Progenitor cell of endocrine pancreas (in vitro differentiated cells): ENCODE data around the gene ANKRD61. TPM values are rescaled to one million over a fixed set of nuclear protein-coding genes. Genes with fewer than 3 reads are reported as not detected.

Experiments
- DNase-seq: peaks from one replicate; pipeline ENCODE4 v3.0.0; 2021; ENCODE audit warnings: low spot score; ENCODE audit not compliant: unreplicated experiment
- H3K27ac Mint-ChIP-seq: 2 replicates; pipeline ENCODE4 v1.8.0; 2021; ENCODE audit warnings: mild to moderate bottlenecking, moderate library complexity, mixed read lengths
- H3K27me3 Mint-ChIP-seq: 2 replicates; pipeline ENCODE4 v1.8.0; 2021; ENCODE audit warnings: mixed read lengths
- H3K36me3 Mint-ChIP-seq: 2 replicates; pipeline ENCODE4 v1.8.0; 2022; ENCODE audit warnings: mixed read lengths; ENCODE audit not compliant: insufficient read depth
- H3K4me1 Mint-ChIP-seq: 2 replicates; pipeline ENCODE4 v1.8.0; 2021; ENCODE audit warnings: low read depth, mixed read lengths
- H3K4me3 Mint-ChIP-seq: 2 replicates; pipeline ENCODE4 v1.8.0; 2021; ENCODE audit warnings: low read depth, mild to moderate bottlenecking, moderate library complexity, mixed read lengths
- H3K9me3 Mint-ChIP-seq: 2 replicates; pipeline ENCODE4 v1.8.0; 2021; ENCODE audit warnings: low read depth, mixed read lengths
- total RNA-seq: library from RNA; stranded (reverse); gene quantifications from 2 replicates; pipeline ENCODE4 v1.2.1, GENCODE V29; 2021
- TF ChIP-seq, protein P1 (sequence below): fragments of 200-600 bp; sonication (generic); IDR thresholded peaks from one replicate; pipeline ENCODE4 v1.5.0; 2021; ENCODE audit warnings: antibody characterized with exemption, mild to moderate bottlenecking; ENCODE audit not compliant: unreplicated experiment

Gene ANKRD61
- total RNA-seq, 1 donor from 2014 or later, result 0.22 TPM

- DNase-seq, result no peak
- Mint-ChIP-seq H3K27ac (peak overlapping the region; percentile 45), H3K27me3 (no peaks in the 10 kb centered on the region), H3K4me3 (no peak overlapping the region), H3K4me1 (peaks cover 15% of the 10 kb centered on the region), H3K36me3 (peaks cover 9% of the 10 kb centered on the region), H3K9me3 (no peaks in the 10 kb centered on the region)
- TF ChIP-seq, protein P1, sequence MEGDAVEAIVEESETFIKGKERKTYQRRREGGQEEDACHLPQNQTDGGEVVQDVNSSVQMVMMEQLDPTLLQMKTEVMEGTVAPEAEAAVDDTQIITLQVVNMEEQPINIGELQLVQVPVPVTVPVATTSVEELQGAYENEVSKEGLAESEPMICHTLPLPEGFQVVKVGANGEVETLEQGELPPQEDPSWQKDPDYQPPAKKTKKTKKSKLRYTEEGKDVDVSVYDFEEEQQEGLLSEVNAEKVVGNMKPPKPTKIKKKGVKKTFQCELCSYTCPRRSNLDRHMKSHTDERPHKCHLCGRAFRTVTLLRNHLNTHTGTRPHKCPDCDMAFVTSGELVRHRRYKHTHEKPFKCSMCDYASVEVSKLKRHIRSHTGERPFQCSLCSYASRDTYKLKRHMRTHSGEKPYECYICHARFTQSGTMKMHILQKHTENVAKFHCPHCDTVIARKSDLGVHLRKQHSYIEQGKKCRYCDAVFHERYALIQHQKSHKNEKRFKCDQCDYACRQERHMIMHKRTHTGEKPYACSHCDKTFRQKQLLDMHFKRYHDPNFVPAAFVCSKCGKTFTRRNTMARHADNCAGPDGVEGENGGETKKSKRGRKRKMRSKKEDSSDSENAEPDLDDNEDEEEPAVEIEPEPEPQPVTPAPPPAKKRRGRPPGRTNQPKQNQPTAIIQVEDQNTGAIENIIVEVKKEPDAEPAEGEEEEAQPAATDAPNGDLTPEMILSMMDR, result no peak
These were observed 19.6 kb upstream of the ANKRD61 start for GRCh38 chr7:6011541-6011940.

DNA sequence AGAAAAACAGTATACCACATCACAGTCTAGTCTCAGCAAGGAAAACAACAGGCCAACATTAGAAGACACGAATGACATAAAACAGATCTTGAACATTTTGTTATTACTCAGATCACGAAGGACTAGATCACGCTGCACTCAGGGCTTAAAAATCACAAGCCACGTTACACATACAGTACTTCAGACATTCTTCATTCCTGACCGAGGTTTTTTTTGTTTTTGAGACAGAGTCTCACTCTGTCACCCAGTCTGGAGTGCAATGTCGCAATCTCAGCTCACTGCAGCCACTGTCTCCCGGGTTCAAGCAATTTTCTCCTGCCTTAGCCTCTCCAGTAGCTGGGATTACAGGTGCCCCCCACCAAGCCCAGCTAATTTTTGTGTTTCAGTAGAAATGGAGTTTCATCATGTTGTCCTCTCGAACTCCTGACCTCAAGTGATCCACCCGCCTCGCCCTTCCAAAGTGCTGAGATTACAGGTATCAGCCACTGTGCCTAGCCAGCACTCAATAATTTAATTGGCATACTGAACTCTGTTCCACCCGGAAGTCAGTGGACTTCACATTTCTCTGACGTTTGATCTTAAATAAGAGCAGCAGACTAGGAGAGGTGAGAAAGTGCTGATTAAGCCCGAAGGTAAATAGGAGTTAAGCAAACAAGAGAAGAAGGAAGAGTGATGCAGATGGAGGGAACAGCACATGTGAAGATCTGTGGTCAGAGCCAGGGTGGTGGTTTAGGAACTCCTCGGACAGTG lies 18.6 kb upstream of the ANKRD61 start:
- TF ChIP-seq, protein P1, result no peak
- Mint-ChIP-seq H3K4me1 (peaks cover 13% of the 10 kb centered on the region), H3K36me3 (peaks cover 11% of the 10 kb centered on the region), H3K4me3 (no peak overlapping the region), H3K27ac (peak overlapping the region; percentile 25), H3K9me3 (no peaks in the 10 kb centered on the region), H3K27me3 (no peaks in the 10 kb centered on the region)
- DNase-seq, result no peak

GRCh38 chr7:6015917-6016652 lies 15.1 kb upstream of the ANKRD61 start:
- H3K36me3 Mint-ChIP-seq, result peaks cover 22% of the 10 kb centered on the region
- no peaks in the 10 kb centered on the region for H3K27me3 Mint-ChIP-seq
- no peak for DNase-seq
- no peak overlapping the region for H3K27ac Mint-ChIP-seq
- TF ChIP-seq, protein P1, result no peak
- H3K4me1 Mint-ChIP-seq, result peaks cover 9% of the 10 kb centered on the region
- no peak overlapping the region for H3K4me3 Mint-ChIP-seq
- H3K9me3 Mint-ChIP-seq, result no peaks in the 10 kb centered on the region

GRCh38 chr7:6016653-6016966 lies 14.6 kb upstream of the ANKRD61 start:
- Mint-ChIP-seq H3K4me3 (no peak overlapping the region), H3K36me3 (peaks cover 25% of the 10 kb centered on the region), H3K27ac (no peak overlapping the region), H3K27me3 (no peaks in the 10 kb centered on the region), H3K9me3 (no peaks in the 10 kb centered on the region), H3K4me1 (peaks cover 9% of the 10 kb centered on the region)
- TF ChIP-seq, protein P1, result no peak
- no peak for DNase-seq

DNA sequence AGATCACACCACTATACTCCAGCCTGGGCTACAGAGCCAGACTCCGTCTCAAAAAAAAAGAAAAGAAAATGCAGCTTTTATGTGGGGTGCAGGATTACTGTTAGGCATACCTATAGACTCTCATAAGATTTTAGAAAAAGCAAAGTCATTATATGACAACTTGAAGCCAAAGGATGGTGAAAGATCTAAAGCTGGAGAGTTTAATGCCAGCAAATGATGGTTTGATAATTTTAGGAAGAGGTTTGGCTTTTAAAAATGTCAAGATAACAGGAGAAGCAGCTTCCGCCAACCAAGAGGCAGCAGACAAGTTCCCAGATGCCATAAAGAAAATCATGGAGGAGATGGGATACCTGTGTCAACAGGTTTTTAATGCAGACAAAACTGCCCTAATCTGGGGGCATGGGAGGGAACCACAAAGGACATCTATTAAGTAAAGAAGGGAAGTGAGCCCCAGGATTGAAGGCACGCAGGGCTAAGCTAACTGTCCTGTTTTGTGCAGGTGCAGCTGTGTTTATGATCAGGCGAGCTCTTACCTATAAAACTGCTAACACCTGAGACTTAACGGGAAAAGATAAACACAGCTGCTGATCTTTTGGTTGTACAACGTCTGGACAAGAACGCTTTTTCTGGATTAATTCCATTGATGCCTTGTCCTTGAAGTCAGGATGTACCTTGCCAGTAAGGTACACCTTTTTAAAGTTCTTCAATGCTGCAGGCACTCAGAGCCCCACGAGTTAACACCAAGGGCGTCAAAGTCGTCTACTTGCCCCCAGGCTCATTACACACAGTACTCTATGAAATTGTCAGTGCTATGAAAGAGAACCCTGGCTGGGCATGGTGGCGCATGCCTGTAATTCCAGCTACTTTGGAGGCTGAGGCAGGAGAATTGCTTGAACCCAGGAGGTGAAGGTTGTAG lies 10.5 kb upstream of the ANKRD61 start:
- TF ChIP-seq, protein P1, result no peak
- Mint-ChIP-seq H3K27me3 (no peaks in the 10 kb centered on the region), H3K9me3 (no peaks in the 10 kb centered on the region), H3K27ac (peak overlapping the region; percentile 78), H3K4me3 (no peak overlapping the region), H3K36me3 (peaks cover 36% of the 10 kb centered on the region), H3K4me1 (no peaks in the 10 kb centered on the region)
- no peak for DNase-seq
